ENCODE measurements around the gene FBXL13. TPM values are rescaled to one million over a fixed set of nuclear protein-coding genes. Genes with fewer than 3 reads are reported as not detected.
"Not testable (repeated sequence)": the region's sequence is repeated elsewhere in the genome, so short reads cannot be mapped to it uniquely, and the experiment has no call there.

Gene FBXL13
- polyA plus RNA-seq, 1 donor from 2014 or later, result 0.57 TPM

- TF ChIP-seq MXI1 (conservative IDR thresholded peaks at IDR 0.05; ENCODE audit: poor library complexity, severe bottlenecking) (no peak), TAF1 (IDR thresholded peaks at IDR 0.05; ENCODE audit: low read depth) (no peak), EZH2 (IDR thresholded peaks at IDR 0.05; ENCODE audit: borderline replicate concordance, insufficient read depth, low read length, poor library complexity, severe bottlenecking) (no peak), EP300 (conservative IDR thresholded peaks at IDR 0.05; ENCODE audit: poor library complexity, severe bottlenecking) (no peak), CTCF (IDR thresholded peaks at IDR 0.05; ENCODE audit: poor library complexity, severe bottlenecking) (no peak), POLR2AphosphoS5 (IDR thresholded peaks at IDR 0.05) (no peak), RAD21 (conservative IDR thresholded peaks at IDR 0.05) (no peak), SMC3 (conservative IDR thresholded peaks at IDR 0.05; ENCODE audit: poor library complexity) (no peak), REST (IDR thresholded peaks at IDR 0.05; ENCODE audit: borderline replicate concordance) (no peak)
- no peak overlapping the region for H3K4me3 ChIP-seq (ENCODE audit: low read length)
- no peaks in the 10 kb centered on the region for H3K36me3 ChIP-seq (ENCODE audit: insufficient read depth, low read length)
- H3K27me3 ChIP-seq (ENCODE audit: insufficient read depth, low read depth, low read length), result no peaks in the 10 kb centered on the region
- no peaks in the 10 kb centered on the region for H3K9me3 ChIP-seq (ENCODE audit: low read length)
- H4K20me1 ChIP-seq (ENCODE audit: insufficient read depth), result no peaks in the 10 kb centered on the region
- H3K27ac ChIP-seq (ENCODE audit: low read length), result no peak overlapping the region
- H2AFZ ChIP-seq (ENCODE audit: low read depth, low read length), result no peak overlapping the region
- no peak overlapping the region for H3K4me2 ChIP-seq (ENCODE audit: low read length)
- no peak overlapping the region for H3K9ac ChIP-seq (ENCODE audit: low read length)
- H3F3A ChIP-seq (ENCODE audit: insufficient read depth, low read length, poor library complexity, severe bottlenecking), result no peaks in the 10 kb centered on the region
- no peaks in the 10 kb centered on the region for H3K79me2 ChIP-seq (replicated peaks; ENCODE audit: insufficient read depth, low read length)
- no peaks in the 10 kb centered on the region for H3K9me2 ChIP-seq (ENCODE audit: insufficient read depth, low read length)
These were observed 43.6 kb downstream of the FBXL13 start for GRCh38 chr7:103031024-103031423.

- no peak overlapping the region for H2AFZ ChIP-seq (ENCODE audit: low read depth, low read length)
- no peaks in the 10 kb centered on the region for H4K20me1 ChIP-seq (ENCODE audit: insufficient read depth)
- H3F3A ChIP-seq (ENCODE audit: insufficient read depth, low read length, poor library complexity, severe bottlenecking), result no peaks in the 10 kb centered on the region
- no peaks in the 10 kb centered on the region for H3K79me2 ChIP-seq (replicated peaks; ENCODE audit: insufficient read depth, low read length)
- no peaks in the 10 kb centered on the region for H3K36me3 ChIP-seq (ENCODE audit: insufficient read depth, low read length)
- no peak overlapping the region for H3K9ac ChIP-seq (ENCODE audit: low read length)
- no peaks in the 10 kb centered on the region for H3K9me3 ChIP-seq (ENCODE audit: low read length)
- no peaks in the 10 kb centered on the region for H3K27me3 ChIP-seq (ENCODE audit: insufficient read depth, low read depth, low read length)
- H3K4me2 ChIP-seq (ENCODE audit: low read length), result no peak overlapping the region
- H3K27ac ChIP-seq (ENCODE audit: low read length), result no peak overlapping the region
- no peaks in the 10 kb centered on the region for H3K9me2 ChIP-seq (ENCODE audit: insufficient read depth, low read length)
- TF ChIP-seq SMC3 (conservative IDR thresholded peaks at IDR 0.05; ENCODE audit: poor library complexity) (no peak), EP300 (conservative IDR thresholded peaks at IDR 0.05; ENCODE audit: poor library complexity, severe bottlenecking) (no peak), MXI1 (conservative IDR thresholded peaks at IDR 0.05; ENCODE audit: poor library complexity, severe bottlenecking) (no peak), POLR2AphosphoS5 (IDR thresholded peaks at IDR 0.05) (no peak), REST (IDR thresholded peaks at IDR 0.05; ENCODE audit: borderline replicate concordance) (no peak)
- H3K4me3 ChIP-seq (ENCODE audit: low read length), result no peak overlapping the region
These were observed 49.3 kb downstream of the FBXL13 start for GRCh38 chr7:103025341-103025740.

GRCh38 chr7:103023578-103023977 is 51.0 kb downstream of the FBXL13 start:
- H3K9ac ChIP-seq (ENCODE audit: low read length); H3K27me3 ChIP-seq (ENCODE audit: insufficient read depth, low read depth, low read length); H3K9me2 ChIP-seq (ENCODE audit: insufficient read depth, low read length): not testable (repeated sequence)

GRCh38 chr7:103021490-103021889 is 53.1 kb downstream of the FBXL13 start:
- H3K27me3 ChIP-seq (ENCODE audit: insufficient read depth, low read depth, low read length); H3K4me3 ChIP-seq (ENCODE audit: low read length); H3K4me2 ChIP-seq (ENCODE audit: low read length); H3K9me2 ChIP-seq (ENCODE audit: insufficient read depth, low read length); H3K79me2 ChIP-seq (replicated peaks; ENCODE audit: insufficient read depth, low read length); H3K9ac ChIP-seq (ENCODE audit: low read length); H2AFZ ChIP-seq (ENCODE audit: low read depth, low read length); H3K36me3 ChIP-seq (ENCODE audit: insufficient read depth, low read length); H3F3A ChIP-seq (ENCODE audit: insufficient read depth, low read length, poor library complexity, severe bottlenecking); H3K27ac ChIP-seq (ENCODE audit: low read length); H3K9me3 ChIP-seq (ENCODE audit: low read length); H4K20me1 ChIP-seq (ENCODE audit: insufficient read depth): not testable (repeated sequence)

More at GRCh38 chr7:103023578-103023977, 51.0 kb downstream of the FBXL13 start:
- H3K79me2 ChIP-seq (replicated peaks; ENCODE audit: insufficient read depth, low read length); H2AFZ ChIP-seq (ENCODE audit: low read depth, low read length); H3K4me2 ChIP-seq (ENCODE audit: low read length); H4K20me1 ChIP-seq (ENCODE audit: insufficient read depth); H3F3A ChIP-seq (ENCODE audit: insufficient read depth, low read length, poor library complexity, severe bottlenecking); H3K9me3 ChIP-seq (ENCODE audit: low read length); H3K36me3 ChIP-seq (ENCODE audit: insufficient read depth, low read length); H3K4me3 ChIP-seq (ENCODE audit: low read length); H3K27ac ChIP-seq (ENCODE audit: low read length): not testable (repeated sequence)

Measured in neural cell (in vitro differentiated cells).